GM13977 (cell line): ENCODE data around the gene RPS27L.

Source experiments
- DNase-seq: peaks from one replicate; pipeline ENCODE4 v3.0.0; 2012; ENCODE audit warnings: low spot score
- in situ Hi-C: fragments of 300-500 bp; cut with MboI; formaldehyde crosslinking; loops from one replicate; pipeline ENCODE4 v1.12.0; 2022; ENCODE audit warnings: low sequenced_read_pairs, low pct_unique_long_range_greater_than_20kb, mixed read lengths, inconsistent platforms; ENCODE audit not compliant: unreplicated experiment
- TF ChIP-seq, protein P1 (sequence below): IDR thresholded peaks from 2 replicates; pipeline ENCODE4 v1.5.1; 2012; ENCODE audit warnings: mild to moderate bottlenecking, control low read depth; ENCODE audit not compliant: insufficient read depth; ENCODE audit errors: extremely low read depth, missing control alignments

RPS27L gene

DNA sequence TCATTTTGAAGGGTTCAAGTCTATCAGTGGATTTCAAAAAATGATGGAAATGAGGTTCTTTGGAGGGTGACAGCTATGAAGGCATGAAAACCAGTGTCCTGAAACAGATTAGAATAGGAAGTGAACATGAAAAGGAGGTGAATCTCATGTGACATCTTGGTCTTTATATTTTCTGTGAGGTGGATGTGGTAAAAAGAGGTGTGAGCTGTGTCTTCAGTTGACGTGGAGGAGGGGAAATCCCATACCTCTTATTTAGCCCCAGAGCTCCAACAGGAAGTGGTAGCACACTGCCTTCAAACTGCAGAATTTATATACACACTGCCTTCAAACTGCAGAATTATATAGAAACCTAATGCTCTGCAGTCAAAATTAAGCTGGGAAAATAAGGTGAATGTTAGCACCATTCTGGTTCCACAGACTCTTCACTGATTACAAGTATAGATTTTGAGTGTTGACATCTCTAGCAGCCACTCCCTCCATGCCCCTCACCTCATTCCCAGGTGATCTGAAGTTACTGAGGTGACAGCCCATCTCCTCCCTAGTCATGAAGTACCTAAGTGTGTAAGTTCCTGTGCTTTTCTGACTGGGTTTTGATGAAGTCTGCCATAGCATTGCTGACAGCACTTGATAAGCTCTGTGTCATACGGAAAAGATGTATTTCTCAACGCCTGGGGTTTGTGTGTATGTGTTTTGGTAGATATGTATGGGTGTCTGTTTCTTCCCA lies 34.8 kb upstream of the RPS27L start:
- TF ChIP-seq, protein P1, sequence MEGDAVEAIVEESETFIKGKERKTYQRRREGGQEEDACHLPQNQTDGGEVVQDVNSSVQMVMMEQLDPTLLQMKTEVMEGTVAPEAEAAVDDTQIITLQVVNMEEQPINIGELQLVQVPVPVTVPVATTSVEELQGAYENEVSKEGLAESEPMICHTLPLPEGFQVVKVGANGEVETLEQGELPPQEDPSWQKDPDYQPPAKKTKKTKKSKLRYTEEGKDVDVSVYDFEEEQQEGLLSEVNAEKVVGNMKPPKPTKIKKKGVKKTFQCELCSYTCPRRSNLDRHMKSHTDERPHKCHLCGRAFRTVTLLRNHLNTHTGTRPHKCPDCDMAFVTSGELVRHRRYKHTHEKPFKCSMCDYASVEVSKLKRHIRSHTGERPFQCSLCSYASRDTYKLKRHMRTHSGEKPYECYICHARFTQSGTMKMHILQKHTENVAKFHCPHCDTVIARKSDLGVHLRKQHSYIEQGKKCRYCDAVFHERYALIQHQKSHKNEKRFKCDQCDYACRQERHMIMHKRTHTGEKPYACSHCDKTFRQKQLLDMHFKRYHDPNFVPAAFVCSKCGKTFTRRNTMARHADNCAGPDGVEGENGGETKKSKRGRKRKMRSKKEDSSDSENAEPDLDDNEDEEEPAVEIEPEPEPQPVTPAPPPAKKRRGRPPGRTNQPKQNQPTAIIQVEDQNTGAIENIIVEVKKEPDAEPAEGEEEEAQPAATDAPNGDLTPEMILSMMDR, result no peak
- DNase-seq, result peak; percentile 52
- in situ Hi-C loops, result no loop called here

DNA sequence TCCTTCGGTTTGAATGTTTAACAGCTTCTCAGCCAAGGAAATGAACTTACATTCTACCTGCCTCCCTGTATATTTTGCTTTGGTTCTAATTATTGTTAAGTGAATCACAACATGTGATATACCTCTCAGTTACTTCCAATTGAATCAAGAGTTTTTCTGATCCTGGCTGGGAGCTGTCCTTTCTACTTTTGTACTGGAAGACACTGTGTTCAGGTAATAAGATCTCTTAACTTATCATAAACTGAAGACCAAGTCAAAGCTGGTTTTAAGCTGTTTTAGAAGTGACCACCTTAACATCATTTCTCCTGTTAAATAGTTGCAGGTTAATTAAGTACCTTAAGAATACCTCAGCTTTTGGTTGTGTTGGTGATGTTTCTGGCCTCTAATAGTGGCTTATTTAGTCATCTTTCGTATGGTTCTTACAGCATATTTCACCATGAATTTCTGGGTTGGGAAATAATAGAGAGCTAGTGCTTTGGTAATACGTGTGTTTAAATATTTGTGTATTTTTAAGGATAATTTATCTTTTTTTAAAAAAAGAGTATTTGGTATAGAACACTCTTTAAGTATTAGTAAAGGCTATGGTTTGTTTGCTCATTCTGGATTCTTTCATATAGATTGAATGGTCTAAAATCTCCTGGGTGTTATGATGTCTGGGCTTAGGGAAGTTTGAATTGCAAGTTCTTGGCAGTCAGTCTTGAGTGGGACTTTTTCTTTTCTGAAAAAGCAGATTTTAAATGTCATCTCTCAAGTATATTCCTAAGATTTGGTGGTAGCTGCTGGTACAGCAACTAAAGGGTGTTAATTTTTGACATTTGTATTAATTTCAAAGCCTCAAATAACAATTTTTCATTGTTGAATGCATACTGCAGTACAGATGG lies 33.7 kb upstream of the RPS27L start:
- in situ Hi-C loops, result no loop called here
- DNase-seq, result no peak

DNA sequence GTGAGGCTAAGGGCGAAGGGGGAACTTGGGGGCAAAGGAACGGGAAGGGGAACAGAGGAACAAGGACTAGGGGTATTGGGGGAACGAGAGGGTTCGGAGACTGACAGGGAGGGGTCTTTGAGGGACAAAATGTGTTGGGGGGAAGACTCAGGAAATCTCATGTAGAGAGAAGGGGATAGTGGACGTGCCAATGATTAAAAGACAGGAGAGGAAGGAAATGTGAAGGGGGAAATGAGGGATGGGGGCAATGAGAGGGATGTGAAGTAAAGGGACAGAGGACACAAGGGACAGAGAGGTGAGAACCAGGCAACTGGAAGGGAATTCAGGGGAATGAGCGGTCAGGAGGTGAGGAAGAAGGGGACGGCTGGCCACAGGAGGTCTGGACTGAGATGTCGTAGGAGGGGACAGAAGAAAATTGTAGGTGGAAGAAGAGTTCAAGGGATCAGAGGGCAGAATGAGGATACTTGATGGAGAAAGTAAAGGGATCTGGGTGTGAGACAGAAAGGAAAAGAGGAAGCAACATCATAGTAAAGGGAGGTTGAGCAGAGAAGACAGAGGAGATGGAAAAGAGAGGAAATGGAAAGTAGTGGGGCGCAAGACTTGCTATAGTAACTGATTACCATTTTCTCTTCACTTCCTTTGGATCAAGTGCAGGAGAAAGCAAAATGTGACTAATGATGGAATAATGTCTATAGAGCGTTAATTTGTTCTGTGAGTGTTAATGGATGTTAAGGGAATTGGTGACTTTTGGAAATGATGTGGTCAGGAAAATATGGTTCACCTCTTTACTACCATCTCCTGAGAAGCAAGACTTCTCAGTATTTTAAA lies 32.9 kb upstream of the RPS27L start:
- TF ChIP-seq, protein P1, result no peak
- in situ Hi-C loops, result no loop called here
- no peak for DNase-seq

More for the DNA sequence above, 33.7 kb upstream of the RPS27L start:
- TF ChIP-seq, protein P1, result no peak

DNA sequence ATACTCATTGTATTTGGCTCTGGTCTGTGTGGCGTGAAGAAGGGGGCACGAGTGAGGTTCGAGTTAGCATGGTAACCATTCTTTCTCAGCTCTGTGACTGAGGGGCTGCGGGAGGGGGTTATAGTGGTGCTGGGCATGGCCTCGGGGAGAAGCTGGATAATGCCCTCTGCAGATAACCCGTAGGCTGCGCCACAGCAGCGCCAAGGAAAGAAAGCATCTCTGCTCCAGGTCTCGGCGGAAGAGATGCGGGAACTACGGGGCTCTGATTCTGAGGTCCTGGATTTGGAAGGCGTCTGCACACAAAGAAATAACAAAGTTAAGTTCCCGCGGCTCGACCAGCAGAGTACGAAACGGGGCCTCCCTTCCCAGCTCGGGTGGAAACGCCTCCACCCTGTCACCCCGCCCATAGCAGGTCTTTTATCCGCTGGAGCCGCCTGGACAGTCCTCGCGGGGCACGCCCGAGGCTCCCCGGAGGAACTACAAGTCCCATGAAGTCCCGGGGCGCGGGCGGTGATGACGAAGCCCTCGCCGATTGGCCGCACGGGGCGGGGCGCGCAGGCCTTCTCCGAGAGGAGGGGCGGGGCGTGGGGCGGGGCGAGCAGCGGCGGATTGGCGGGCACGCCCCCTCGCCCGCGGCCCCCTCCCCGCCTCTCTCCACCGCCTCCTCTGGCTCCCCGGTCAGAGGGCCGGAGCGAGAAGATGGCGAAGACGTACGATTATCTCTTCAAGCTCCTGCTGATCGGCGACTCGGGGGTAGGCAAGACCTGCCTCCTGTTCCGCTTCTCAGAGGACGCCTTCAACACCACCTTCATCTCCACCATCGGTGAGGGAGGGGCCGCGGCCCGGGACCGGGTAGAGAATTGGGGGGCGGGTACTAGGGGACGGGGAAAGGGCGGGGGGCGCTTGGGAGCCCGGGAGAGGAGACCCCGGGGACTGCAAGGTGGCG lies 31.9 kb upstream of the RPS27L start, which contains the start of gene RAB8B:
TSS of gene RAB8B (plus strand) at position 681 of the 946 bp plus-strand sequence. CDS start at position 700, 19 bp downstream.
- TF ChIP-seq, protein P1, result no peak
- DNase-seq, result peak; percentile 90
- in situ Hi-C loops, result no loop called here

DNA sequence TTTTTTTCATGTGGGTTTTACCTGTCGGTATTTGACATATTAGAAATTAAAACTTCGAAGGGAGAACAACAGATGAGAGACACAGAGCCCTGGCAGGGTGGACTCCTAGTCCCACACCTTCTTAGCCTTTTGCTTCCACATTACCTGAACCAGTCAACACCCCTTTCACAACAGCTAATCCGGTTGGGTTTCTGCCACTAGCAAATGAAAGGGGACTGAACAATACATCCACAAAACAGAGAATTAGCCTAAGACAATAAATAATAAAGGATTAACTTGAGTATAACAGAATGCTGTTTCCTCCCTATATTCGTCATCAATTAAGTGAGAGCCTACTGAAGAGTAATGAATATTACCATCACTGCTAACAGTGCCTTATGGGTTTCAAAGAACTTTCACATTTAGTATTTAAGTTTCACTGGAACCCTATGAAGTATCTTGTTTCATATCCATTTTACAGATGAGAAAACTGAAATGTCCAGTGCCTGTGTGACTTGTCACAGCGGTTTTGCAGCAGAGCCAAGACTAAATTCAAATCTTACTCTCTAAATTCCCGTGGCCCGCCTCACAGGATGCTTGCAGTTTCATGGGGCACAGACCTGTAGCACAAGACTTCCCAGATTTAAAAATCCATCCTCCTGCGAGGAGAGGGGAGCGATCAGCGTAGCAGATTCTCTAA lies 31.1 kb upstream of the RPS27L start:
- TF ChIP-seq, protein P1, result no peak
- in situ Hi-C loops, result no loop called here
- DNase-seq, result peak; percentile 29
